Measurements from ENCODE around the gene ABCB7. TPM values are rescaled to one million over a fixed set of nuclear protein-coding genes. Genes with fewer than 3 reads are reported as not detected.

ABCB7 gene
- total RNA-seq (2014; rRNA removed; shearing (Covaris generic)): 25.2 and 34.8 TPM in 2 replicates

GRCh38 chrX:75155827-75156525 lies at the start of gene ABCB7:
TSS of gene ABCB7 (minus strand) at chrX:75156283. CDS start at chrX:75156272, 11 bp downstream.

Small RNAs within 50 kb of the gene (small RNA-seq; reads per million reads assigned to genes)
- gene BUD31P2: not detected
- gene RNU6-562P: not detected

Other genes starting within 250 kb of the ABCB7 start
- gene NEXMIF, start 230.8 kb downstream of the ABCB7 start, total RNA-seq (2014; rRNA removed; shearing (Covaris generic)): not detected in 2 replicates
- gene UPRT, start 117.8 kb upstream of the ABCB7 start, total RNA-seq (2014; rRNA removed; shearing (Covaris generic)): 8.6 and 9.0 TPM in 2 replicates